ENCODE results near the gene MYO16.

DNA sequence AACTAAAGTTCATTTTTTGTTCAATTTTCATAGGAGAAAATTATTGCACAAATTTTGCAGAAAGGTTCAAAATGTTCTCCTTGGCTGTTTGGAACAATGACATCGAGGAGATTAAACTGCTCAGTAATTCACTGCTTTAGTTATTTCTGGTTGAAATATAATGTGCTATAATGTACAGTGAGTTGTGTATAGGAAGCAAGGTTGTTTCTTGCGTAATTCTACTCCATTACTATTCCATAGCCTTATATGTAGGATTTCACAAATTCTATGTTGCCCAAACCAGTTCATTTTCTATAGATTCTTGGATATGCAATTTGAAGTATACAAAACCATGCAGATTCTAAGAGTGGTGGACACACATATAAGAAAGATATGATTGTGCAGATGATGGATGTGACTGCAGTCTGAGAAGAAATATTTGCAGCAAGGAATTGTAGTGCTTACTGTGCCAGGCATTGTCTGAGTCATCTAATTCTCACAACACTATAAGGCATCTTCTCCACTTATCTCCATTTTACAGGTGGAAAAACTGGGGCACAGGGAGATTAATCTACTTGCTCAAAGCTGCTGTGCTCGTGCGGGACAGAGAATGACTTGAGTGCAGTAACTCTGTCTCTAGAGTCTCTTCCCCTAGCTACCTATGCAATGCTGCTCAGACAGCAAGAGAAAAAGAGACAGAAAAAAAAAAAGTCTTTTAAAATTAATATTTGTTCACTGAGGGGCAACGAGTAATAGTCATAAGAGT, 515.5 kb downstream of the MYO16 start:
- TF ChIP-seq CTCF (IDR thresholded peaks at IDR 0.05; ENCODE audit: insufficient read depth, low read length, poor library complexity, severe bottlenecking), result no peak
- no peak for TF ChIP-seq EZH2phosphoT487 (conservative IDR thresholded peaks at IDR 0.05; ENCODE audit: low read length)
